SK-N-SH (cell line): ENCODE data around the gene SMIM20.

Source experiments
- EP300 ChIP-seq, 2 experiments: IDR thresholded peaks; 2 replicates each; pipeline versions ENCODE4 v1.4.0 to v1.6.1; 2012; ENCODE audit warnings: borderline replicate concordance in 1 of 2, low read depth in 1 of 2, low read length in 1 of 2
- EZH2phosphoT487 ChIP-seq: fragments of 200-600 bp; sonication (generic); IDR thresholded peaks from 2 replicates; pipeline ENCODE4 v1.6.1; 2017; ENCODE audit warnings: low read depth, mixed run types, mild to moderate bottlenecking, antibody characterized with exemption, moderate library complexity, borderline replicate concordance
- GABPA ChIP-seq: IDR thresholded peaks from 2 replicates; pipeline ENCODE4 v1.4.0; 2012; ENCODE audit warnings: low read depth, mild to moderate bottlenecking
- GATA2 ChIP-seq: sonication (generic); formaldehyde crosslinking; IDR thresholded peaks from 2 replicates; pipeline ENCODE4 v1.5.0; 2020; ENCODE audit warnings: mild to moderate bottlenecking, missing genetic modification reagents
- MXI1 ChIP-seq: IDR thresholded peaks from 2 replicates; pipeline ENCODE4 v1.6.1; 2012; ENCODE audit warnings: mild to moderate bottlenecking, low read depth, low read length, improper control_type of control experiment
- POLR2AphosphoS5 ChIP-seq: IDR thresholded peaks from 2 replicates; pipeline ENCODE4 v1.6.1; 2012; ENCODE audit warnings: low read depth, low read length
- RFX5 ChIP-seq: IDR thresholded peaks from 2 replicates; pipeline ENCODE4 v1.6.1; 2012; ENCODE audit warnings: mild to moderate bottlenecking, improper control_type of control experiment, low read length
- SIN3A ChIP-seq: IDR thresholded peaks from 2 replicates; pipeline ENCODE4 v1.6.1; 2012; ENCODE audit warnings: low read depth, mild to moderate bottlenecking, low read length, moderate library complexity, borderline replicate concordance
- ZBTB33 ChIP-seq: IDR thresholded peaks from 2 replicates; pipeline ENCODE4 v1.4.0; 2012; ENCODE audit warnings: low read depth, borderline replicate concordance
- TF ChIP-seq, protein P1 (sequence below): fragments of 200-600 bp; sonication (generic); IDR thresholded peaks from 2 replicates; pipeline ENCODE4 v1.6.1; 2017; ENCODE audit warnings: antibody characterized with exemption, mild to moderate bottlenecking, moderate library complexity

DNA sequence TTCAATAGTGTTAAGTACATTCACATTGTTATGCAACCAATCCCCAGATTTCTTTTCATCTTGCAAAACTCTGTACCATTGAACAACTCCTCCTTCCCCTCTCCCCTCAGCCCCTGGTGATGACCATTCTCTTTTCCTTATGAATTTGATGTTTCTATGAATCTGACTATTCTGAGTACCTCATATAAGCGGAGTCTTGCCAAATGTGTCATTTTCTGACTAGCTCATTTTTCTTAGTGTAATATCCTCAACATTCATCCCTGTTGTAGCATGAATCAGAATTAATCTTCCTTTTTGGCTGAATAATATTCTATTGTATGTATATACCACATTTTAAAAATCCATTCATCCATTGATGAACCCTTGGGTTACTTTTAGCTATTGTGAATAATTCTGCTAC is 34.0 kb downstream of the SMIM20 start:
- TF ChIP-seq, protein P1, sequence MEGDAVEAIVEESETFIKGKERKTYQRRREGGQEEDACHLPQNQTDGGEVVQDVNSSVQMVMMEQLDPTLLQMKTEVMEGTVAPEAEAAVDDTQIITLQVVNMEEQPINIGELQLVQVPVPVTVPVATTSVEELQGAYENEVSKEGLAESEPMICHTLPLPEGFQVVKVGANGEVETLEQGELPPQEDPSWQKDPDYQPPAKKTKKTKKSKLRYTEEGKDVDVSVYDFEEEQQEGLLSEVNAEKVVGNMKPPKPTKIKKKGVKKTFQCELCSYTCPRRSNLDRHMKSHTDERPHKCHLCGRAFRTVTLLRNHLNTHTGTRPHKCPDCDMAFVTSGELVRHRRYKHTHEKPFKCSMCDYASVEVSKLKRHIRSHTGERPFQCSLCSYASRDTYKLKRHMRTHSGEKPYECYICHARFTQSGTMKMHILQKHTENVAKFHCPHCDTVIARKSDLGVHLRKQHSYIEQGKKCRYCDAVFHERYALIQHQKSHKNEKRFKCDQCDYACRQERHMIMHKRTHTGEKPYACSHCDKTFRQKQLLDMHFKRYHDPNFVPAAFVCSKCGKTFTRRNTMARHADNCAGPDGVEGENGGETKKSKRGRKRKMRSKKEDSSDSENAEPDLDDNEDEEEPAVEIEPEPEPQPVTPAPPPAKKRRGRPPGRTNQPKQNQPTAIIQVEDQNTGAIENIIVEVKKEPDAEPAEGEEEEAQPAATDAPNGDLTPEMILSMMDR, result no peak
- TF ChIP-seq POLR2AphosphoS5 (no peak), GABPA (no peak), EP300 (IDR thresholded peaks at IDR 0.05; ENCODE audit: borderline replicate concordance in 1 of 2, low read depth in 1 of 2, low read length in 1 of 2) (no peak), GATA2 (CRISPR knock-in tag) (no peak), SIN3A (no peak), EZH2phosphoT487 (no peak), ZBTB33 (no peak), RFX5 (no peak), MXI1 (no peak)
